NCI-H2227 (cell line): ENCODE measurements around the gene ADNP.

ENCODE experiments used
- DNase-seq: peaks from one replicate; lab custom pipeline; 2025; ENCODE audit not compliant: unreplicated experiment; lab: John Stamatoyannopoulos, UW

The ADNP gene

DNA sequence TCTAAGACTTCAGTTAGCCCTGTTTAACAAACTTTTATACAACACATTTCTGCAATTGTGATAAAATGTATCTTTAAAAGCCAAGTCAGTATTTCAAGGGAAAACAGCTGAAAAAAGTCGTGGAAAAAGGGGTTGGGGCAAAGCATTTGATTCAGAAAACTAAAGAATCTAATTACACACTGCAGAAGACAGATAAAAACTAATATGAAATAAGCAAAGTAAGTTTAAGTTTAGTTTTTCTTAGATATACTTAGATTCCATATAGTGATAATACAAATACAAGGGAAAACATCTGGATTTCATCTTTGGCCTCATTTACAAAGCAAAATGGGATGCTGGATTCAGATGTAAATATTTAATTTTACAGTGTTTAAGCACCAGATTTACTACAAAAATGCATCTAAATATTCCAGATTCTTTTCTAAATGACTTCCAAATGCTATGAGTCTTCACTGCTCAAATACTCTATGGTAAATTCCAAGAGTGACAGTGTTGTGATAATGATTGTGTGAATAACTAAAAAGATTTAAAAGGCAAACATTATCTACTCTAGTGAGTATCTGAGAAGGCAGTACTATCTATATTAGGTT, 1.5 kb upstream of the ADNP start:
- no peak for DNase-seq

GRCh38 chr20:50932016-50932485, 814 bp upstream of the ADNP start:
- DNase-seq: no peak

DNA sequence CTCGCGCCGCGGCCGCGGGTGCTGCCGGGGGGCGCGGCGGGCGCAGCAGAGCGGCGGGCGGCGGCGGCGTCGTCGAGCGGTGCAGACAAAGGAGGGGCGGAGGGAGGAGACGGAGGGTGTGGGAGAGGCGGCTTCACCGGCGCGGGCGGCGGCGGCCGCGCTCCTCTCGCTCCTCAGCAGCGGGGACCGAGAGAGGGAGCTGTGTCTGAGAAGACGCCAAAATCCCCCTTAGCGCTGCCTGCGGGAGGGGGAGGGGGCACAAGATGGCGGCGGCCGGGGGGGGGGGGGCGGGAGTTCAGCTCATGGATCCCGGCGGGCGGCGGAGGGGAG, 296 bp downstream of the ADNP start:
- DNase-seq: no peak

GRCh38 chr20:50930139-50930975, 880 bp downstream of the ADNP start:
- peak; percentile 57 for DNase-seq

DNA sequence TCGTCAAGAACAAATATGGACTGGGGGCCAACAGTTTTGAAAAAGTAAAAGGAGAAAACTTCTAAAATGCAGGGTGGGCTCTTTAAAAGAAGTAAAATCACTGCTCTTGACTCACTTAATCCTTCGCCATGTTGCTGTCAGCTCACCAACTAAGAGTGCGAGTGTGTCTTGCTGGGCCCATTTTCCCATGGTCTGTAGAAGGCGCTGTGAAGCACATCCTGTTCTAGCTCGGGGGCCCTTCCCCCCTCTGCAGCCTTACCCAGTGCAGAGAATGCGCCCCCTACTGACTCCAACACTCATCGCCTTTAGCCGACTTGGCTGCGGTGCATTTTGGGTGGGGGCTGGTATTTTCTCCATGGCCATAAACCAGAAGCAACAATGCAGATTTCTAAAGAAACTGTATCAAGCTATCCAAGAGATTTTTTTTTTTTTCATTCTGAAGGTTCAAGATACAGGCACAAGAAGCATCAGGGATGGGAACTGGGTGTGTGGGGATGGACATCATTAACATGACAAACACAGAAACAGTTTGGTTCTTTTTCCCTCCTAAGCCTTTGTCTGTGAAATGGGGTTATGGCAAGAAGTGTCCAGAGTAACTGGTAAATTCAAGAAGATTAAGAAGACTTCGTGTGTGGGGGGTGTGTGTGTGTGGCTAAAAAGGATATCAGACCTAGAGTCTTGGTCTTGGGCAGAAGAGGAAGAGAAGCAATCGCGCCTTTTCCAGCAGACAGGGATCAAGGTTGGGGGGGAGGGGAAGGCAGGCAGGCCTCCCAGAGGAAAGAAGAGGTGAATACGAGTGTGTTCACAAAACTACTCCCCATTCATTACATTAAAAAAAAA, 1.7 kb downstream of the ADNP start:
- peak; percentile 98 for DNase-seq

DNA sequence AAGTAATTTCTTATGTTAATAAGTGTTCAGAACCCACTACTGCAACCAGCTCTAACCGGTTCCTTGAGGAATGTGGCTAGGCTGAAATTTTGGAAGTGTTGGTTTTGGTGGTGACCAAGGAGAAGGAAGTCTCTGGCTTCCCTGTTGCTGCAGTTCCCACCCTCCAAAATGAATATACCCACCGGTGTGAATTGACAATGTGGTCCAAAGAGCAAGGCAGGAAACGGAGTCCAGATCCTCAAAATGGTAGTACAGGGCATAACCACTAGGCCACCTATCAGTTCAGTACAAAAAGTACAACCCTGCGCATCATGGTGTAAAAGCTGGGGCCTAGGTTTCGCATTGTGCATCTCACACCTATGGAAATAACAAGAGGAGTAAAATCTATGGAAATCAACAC, 2.8 kb downstream of the ADNP start:
- no peak for DNase-seq

GRCh38 chr20:50926530-50926929, 4.7 kb downstream of the ADNP start:
- DNase-seq: no peak

DNA sequence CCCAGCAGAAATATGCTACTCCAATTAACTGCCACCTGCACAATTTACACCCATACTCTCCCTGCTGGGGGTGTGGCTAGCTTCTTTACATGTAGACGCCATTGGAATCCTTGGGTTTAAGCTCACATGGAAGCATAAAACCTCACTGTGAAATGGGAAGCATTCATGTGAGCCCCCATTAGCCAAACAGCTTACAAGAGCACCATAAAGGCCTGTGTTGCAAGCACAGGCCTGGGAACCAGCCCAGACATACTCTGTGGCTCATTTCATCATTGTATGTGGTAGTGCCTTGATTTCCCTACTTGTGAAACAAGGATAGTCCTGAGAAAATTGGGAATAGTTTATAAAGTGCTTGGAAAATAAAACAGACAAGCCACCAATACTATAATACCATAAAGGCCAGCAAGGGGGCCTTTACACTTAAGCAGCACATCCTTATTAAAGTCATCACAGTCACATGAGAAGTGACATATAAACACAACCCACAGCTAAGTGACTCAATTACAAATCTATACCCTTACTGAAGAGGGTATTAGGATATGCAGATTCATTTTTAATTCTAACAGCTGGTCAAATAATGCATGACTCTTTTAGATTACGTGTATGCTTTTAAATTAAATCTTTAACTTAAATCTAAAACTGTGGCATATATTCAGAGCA, 6.8 kb downstream of the ADNP start:
- DNase-seq: no peak

DNA sequence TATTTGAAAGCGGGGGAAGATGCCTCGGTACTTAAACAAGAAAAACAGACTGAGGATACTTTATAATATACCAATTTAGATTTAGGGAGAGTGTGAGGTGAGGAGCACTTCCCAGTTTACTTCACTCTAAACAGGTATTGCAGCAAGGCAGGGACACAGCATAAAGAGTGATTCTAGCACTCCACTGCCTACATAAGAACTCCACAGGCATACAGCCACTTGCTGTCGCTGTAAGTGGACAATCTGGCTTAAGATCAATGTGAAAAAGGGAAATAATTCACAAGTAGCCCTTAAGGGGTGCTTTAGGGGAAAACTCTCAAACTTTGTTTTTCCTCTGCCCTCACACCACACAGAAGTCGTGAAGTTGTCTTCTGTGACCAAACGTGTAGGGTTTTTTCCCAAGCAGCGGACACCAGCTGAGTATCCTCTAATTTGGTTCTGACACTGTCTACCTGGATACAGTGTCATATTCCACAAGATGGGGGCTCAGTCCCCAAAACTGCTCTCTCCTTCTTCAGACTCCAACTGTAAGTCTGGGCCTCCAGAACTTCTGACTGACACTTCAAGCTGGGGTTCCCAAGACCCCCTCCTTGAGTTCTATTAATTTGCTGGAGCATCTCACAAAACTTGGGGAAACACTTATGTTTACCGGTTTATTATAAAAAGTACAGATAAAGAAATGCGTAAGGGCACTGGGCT, 9.3 kb downstream of the ADNP start:
- no peak for DNase-seq

DNA sequence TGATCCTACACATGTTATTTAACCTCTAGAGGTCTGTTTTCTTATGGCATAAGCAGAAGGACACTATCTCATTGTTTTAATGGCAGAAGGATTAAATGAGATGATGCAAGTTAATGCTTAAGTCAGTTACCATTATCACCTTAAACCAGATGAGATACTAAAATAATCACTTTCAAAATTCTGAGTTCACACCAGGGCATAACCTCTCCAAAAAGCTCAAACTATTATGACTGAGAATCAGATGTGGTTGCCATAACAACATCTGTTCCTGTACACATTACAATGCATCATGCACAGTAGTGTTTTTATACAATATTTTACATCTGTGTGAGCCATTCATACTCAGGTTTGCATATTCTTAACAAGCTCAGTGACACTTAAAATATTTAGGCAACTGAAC, 10.2 kb downstream of the ADNP start:
- no peak for DNase-seq

GRCh38 chr20:50919567-50919966, 11.7 kb downstream of the ADNP start:
- DNase-seq: no peak

DNA sequence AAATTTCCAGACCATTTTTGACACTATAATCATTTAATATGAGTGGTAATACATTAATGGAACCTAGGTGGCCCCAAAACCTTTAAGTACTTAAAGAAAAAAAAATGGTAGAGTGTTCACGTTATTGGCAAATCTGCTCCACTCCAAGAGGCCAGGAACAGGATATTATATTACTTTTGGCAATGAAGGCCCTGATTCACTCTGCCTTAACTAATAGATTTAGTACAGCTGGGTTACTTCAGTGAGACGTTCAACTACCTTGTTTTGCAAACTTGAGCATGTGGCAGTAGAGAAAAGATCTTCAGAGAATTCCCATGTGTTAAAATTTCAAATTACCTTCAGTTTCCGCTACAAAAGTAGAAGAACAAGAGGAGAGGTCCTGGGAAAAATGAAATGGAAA, 12.8 kb downstream of the ADNP start:
- DNase-seq: no peak

- DNase-seq: no peak
Observed at GRCh38 chr20:50916934-50917333, 14.3 kb downstream of the ADNP start.

GRCh38 chr20:50916257-50916656, 15.0 kb downstream of the ADNP start:
- no peak for DNase-seq

DNA sequence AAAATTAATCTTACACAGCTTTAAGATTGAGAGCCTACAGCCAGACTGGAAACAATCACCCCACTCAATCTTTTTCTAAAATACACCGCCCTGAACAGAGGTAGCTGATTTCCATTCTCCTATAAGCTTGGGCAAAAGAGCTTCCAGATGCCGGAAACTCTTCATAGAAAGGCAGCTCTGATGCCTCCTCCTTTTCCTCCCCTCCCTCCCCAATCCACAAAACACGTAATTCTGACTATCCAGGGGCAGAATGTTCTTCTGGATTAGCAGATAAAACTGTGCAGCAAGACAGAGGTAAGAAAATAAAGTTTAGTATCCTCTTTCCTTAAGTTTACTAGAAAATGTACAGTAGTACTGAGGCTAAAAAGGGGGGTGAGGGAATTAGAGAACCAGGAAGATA, 15.8 kb downstream of the ADNP start:
- no peak for DNase-seq

DNA sequence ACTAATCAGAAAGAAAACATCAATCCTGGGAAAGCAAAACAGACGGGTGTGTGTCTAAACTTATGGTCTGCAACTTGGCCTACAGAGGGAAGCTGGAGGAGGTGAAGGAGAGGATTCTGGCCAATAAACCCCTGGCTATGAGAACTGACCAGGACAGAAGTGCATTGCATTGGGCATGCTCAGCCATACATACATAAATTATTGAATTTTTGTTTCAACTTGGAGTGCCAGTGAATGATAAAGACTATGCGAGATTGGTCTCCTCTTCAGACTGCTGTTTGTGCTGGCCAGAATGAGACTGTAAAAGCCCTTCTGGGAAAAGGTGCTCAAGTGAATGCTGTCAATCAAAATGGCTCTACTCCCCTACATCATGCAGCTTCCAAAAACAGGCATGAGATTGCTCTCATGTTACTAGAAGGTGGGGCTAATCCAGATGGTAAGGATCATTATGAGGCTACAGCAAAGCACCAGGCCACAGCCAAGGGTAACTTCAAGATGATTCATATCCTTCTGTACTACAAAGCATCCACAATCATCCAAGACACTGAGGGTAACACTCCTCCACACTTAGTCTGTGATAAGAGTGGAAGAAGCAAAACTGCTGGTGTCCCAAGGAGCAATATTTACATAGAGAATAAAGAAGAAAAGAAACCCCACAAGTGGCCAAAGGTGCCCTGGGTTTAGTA, 17.4 kb downstream of the ADNP start:
- no peak for DNase-seq

DNA sequence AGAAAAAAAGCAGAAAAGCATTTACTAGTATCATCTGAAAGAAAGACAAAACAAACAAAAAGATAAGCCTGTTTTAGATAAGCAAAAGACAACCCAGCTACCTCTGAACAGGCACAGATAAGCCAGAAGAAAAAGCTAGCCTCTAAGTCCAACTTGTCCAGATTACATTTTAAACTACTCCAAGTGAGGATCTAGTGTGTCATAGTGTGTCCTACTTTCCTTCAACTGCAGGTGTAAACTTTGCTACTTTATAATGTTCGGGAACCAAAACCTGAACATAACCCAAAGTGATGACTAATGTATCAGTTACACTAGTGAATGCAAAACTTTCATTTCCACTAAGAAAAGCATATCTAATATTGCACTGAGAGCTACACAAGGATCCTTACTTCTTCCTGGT, 19.5 kb downstream of the ADNP start:
- DNase-seq: no peak

GRCh38 chr20:50911030-50911429, 20.2 kb downstream of the ADNP start:
- no peak for DNase-seq

DNA sequence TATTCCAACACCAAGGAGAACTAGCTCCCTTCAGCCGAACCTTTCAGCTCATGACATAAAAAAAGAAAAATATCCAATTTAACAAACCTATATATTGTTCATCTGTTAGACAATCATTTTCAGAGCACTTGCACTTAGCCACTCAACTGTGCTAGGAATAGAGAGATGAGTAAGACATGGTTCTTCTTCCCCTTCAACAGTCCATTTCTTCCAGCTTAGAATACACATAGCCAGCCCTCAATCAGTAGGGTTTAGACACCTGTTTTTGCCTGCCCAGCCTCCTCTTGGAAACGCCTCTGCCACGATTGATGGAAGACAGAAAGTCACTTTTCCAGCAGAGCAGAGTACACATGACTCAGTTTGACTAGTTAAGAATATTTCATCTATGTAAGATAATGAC, 21.8 kb downstream of the ADNP start:
- DNase-seq: no peak

DNA sequence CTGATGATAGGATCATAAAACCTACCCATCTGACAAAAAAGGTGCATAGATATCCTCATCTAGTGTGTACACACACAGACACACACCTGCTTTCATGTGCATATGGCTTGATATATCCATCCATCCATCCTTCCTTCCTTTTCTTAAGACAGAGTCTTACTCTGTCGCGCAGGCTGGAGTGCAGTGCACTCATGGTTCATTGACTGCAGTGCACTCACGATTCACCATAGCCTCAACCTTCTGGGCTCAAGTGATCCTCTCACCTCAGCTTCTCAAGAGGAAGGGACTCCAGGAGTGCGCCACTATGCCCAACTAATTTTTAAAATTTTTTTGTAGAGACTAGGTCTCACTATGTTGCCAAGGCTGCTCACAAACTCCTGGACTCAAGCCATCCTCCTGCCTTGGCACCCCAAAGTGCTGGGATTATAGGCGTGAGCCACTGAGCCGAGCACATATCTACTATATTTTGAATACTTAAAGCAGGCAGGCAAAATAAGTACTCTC, 27.1 kb downstream of the ADNP start:
- no peak for DNase-seq
